Uterus (tissue), 4 donors: ENCODE measurements around the gene MARCO. TPM values are rescaled to one million over a fixed set of nuclear protein-coding genes. Genes with fewer than 3 reads are reported as not detected.
"Not testable (repeated sequence)": the region's sequence is repeated elsewhere in the genome, so short reads cannot be mapped to it uniquely, and the experiment has no call there.

Experiments used
- DNase-seq, 2 donors: peaks; one replicate each; pipeline ENCODE4 v3.0.0-alpha.2; 2019 to 2020
- H3K27ac ChIP-seq, 2 donors: fragments of 200-600 bp; sonication (generic); 1 replicate in 1 of 2; 2 replicates in 1 of 2; pipeline ENCODE4 v1.5.1; 2016 to 2018
- H3K27me3 ChIP-seq, 2 donors: fragments of 200-600 bp; sonication (generic); one replicate each; pipeline ENCODE4 v1.5.1; 2018 to 2019; ENCODE audit warnings: control low read depth in 1 of 2
- H3K36me3 ChIP-seq, 2 donors: fragments of 200-600 bp; sonication (generic); one replicate each; pipeline ENCODE4 v1.5.1; 2019; ENCODE audit warnings: control low read depth in 1 of 2
- H3K4me1 ChIP-seq, 2 donors: fragments of 200-600 bp; sonication (generic); one replicate each; pipeline ENCODE4 v1.5.1; 2018 to 2019; ENCODE audit warnings: control low read depth in 1 of 2
- H3K4me3 ChIP-seq, 2 donors: fragments of 200-600 bp; sonication (generic); 1 replicate in 1 of 2; 2 replicates in 1 of 2; pipeline ENCODE4 v1.5.1; 2018 to 2019; ENCODE audit warnings: mild to moderate bottlenecking in 1 of 2
- H3K9me3 ChIP-seq, 2 donors: fragments of 200-600 bp; sonication (generic); one replicate each; pipeline ENCODE4 v1.5.1; 2019; ENCODE audit warnings: control low read depth in 1 of 2
- CTCF ChIP-seq, 4 experiments: fragments of 200-600 bp in 2 of 4; fragments of 450-650 bp in 2 of 4; sonication (generic) in 2 of 4; IDR thresholded peaks; one replicate each; pipeline ENCODE4 v1.5.1; 2016 to 2019; ENCODE audit warnings: antibody characterized with exemption in 4 of 4, mild to moderate bottlenecking in 2 of 4, moderate library complexity in 1 of 4
- POLR2A ChIP-seq, 2 donors: fragments of 450-650 bp; IDR thresholded peaks; one replicate each; pipeline ENCODE4 v1.6.1; 2016; ENCODE audit warnings: antibody characterized with exemption in 2 of 2, mild to moderate bottlenecking in 1 of 2, moderate library complexity in 1 of 2
- intact Hi-C: fragments of 100-400 bp; cut with DNase I; formaldehyde crosslinking; loops from one replicate; pipeline ENCODE4 v1.15.1; 2023; ENCODE audit warnings: low total_unique reads
- total RNA-seq, 4 donors: library from RNA; depleted of rRNA in 3 of 4; stranded (reverse); fragments of >200 nt in 3 of 4; gene quantifications; one replicate each; pipeline versions ENCODE4 v1.1.0 to v1.2.4, GENCODE V29; 2014 to 2023
- donor health status: DM: yes; HTN: yes; CAD: no.

Gene MARCO
- total RNA-seq, 4 donors from 2014 or later = 2.1 to 2.3 TPM; not detected in 2

DNA sequence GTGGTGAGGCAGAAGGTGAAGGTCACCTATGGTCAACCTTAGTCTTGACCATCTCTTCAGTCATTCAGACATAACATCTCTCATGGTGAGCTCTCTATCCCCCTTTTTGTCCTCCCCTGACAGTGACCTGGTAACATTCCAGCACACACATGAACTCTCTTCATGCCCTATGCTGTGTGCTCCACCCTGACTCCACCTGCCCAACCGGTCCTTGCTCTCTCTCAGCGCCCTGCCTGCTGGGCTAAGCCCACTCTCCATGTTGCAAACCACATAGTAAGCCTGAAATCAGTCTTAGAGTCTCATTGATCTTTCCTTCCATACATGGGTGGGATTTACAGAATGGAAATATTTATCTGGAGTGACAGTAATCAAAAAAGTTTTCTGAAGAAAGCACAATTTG, 52.8 kb downstream of the MARCO start:
- DNase-seq = no peak
- Histone ChIP-seq H3K4me1 (no peaks in the 10 kb centered on the region), H3K27me3 (no peaks in the 10 kb centered on the region), H3K36me3 (no peaks in the 10 kb centered on the region), H3K4me3 (no peak overlapping the region), H3K9me3 (no peaks in the 10 kb centered on the region), H3K27ac (no peak overlapping the region)
- TF ChIP-seq CTCF (IDR thresholded peaks at IDR 0.05) (no peak), POLR2A (IDR thresholded peaks at IDR 0.05) (no peak)
- intact Hi-C loops = no loop called here

GRCh38 chr2:119003856-119004255, 61.9 kb downstream of the MARCO start:
- H3K4me1 ChIP-seq, DNase-seq, H3K27ac ChIP-seq, H3K36me3 ChIP-seq, H3K9me3 ChIP-seq, H3K27me3 ChIP-seq, H3K4me3 ChIP-seq, intact Hi-C loops: not testable (repeated sequence)

DNA sequence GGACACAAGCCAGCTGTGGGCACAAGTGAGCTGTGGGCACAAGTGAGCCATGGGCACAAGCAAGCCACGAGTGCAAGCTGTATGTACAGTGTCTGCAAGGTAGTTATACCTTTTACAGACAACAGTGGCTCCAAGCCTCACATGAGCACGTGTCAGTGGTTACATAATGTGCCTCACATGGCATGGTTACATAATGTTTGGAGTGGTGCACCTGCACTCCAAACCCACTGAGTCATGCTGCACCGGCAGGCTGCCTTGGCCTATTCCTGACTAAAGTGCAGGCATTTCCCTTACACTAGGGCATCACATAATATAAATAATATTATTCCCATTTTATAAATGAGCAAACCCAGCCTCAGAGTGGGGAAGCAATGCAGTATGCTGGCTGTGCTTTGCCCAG, 62.6 kb downstream of the MARCO start:
- H3K4me3 ChIP-seq = no peak overlapping the region
- TF ChIP-seq CTCF (IDR thresholded peaks at IDR 0.05) (no peak), POLR2A (IDR thresholded peaks at IDR 0.05) (no peak)
- intact Hi-C loops = no loop called here

DNA sequence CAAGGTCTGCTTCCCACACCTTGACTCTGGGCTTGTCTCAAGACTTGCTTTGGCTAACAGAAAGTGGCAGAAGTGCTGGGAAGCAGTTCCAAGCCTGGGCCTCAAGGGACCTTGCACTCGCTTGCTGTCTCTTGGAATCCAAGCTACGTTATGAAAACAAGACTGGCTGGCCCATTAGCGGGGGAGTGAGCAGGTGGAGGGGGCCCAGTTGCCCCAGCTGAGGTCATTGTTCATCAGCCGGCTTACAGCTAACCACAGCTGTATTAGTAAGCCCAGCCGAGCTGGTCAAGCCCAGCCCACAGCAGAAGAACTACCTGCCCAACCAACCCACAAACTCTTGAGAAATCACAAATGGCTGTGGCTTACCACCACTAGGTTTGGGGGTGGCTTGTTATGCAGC, 63.1 kb downstream of the MARCO start:
- no peak for TF ChIP-seq POLR2A (IDR thresholded peaks at IDR 0.05)
- no peak for TF ChIP-seq CTCF (IDR thresholded peaks at IDR 0.05)
- Histone ChIP-seq H3K9me3 (no peaks in the 10 kb centered on the region), H3K27me3 (no peaks in the 10 kb centered on the region), H3K4me3 (no peak overlapping the region), H3K36me3 (no peaks in the 10 kb centered on the region), H3K4me1 (no peaks in the 10 kb centered on the region), H3K27ac (no peak overlapping the region)
- DNase-seq = no peak
- intact Hi-C loops = no loop called here

More for the DNA sequence above, 62.6 kb downstream of the MARCO start:
- Histone ChIP-seq H3K36me3 (no peaks in the 10 kb centered on the region), H3K27ac (no peak overlapping the region), H3K4me1 (no peaks in the 10 kb centered on the region), H3K27me3 (no peaks in the 10 kb centered on the region), H3K9me3 (no peaks in the 10 kb centered on the region)
- DNase-seq = no peak

GRCh38 chr2:119005555-119005954, 63.6 kb downstream of the MARCO start:
- no peak for DNase-seq
- intact Hi-C loops = no loop called here
- no peak overlapping the region for H3K4me3 ChIP-seq
- no peaks in the 10 kb centered on the region for H3K27me3 ChIP-seq
- H3K27ac ChIP-seq = no peak overlapping the region
- no peaks in the 10 kb centered on the region for H3K9me3 ChIP-seq
- no peaks in the 10 kb centered on the region for H3K4me1 ChIP-seq
- H3K36me3 ChIP-seq = no peaks in the 10 kb centered on the region
- TF ChIP-seq POLR2A (IDR thresholded peaks at IDR 0.05) = no peak
- no peak for TF ChIP-seq CTCF (IDR thresholded peaks at IDR 0.05)

- Histone ChIP-seq H3K36me3 (no peaks in the 10 kb centered on the region), H3K27me3 (no peaks in the 10 kb centered on the region), H3K4me3 (no peak overlapping the region), H3K4me1 (no peaks in the 10 kb centered on the region), H3K27ac (no peak overlapping the region), H3K9me3 (no peaks in the 10 kb centered on the region)
- TF ChIP-seq POLR2A (IDR thresholded peaks at IDR 0.05) (no peak), CTCF (IDR thresholded peaks at IDR 0.05) (no peak)
- no peak for DNase-seq
- intact Hi-C loops = no loop called here
Measured at GRCh38 chr2:119006441-119006840, 64.4 kb downstream of the MARCO start.
